Esophagus muscularis mucosa (tissue), 3 donors: ENCODE results near the gene HYDIN.

ENCODE experiments used
- CTCF ChIP-seq, 3 experiments: fragments of 200-600 bp in 2 of 3; fragments of 450-650 bp in 1 of 3; sonication (generic) in 2 of 3; IDR thresholded peaks; one replicate each; pipeline ENCODE4 v1.5.1; 2017 to 2019; ENCODE audit warnings: antibody characterized with exemption in 3 of 3, mild to moderate bottlenecking in 2 of 3, moderate library complexity in 1 of 3
- POLR2A ChIP-seq: fragments of 450-650 bp; IDR thresholded peaks from one replicate; pipeline ENCODE4 v1.6.1; 2017; ENCODE audit warnings: antibody characterized with exemption, moderate library complexity, mild to moderate bottlenecking, low read depth

GRCh38 chr16:70801611-70802010 is 428.9 kb downstream of the HYDIN start:
- no peak for TF ChIP-seq CTCF (IDR thresholded peaks at IDR 0.05)
- TF ChIP-seq POLR2A: no peak
